A549 treated with CORT108297 at 1 μM for 4 hours (cell line): ENCODE results near the gene OR4F17. TPM values are rescaled to one million over a fixed set of nuclear protein-coding genes. Genes with fewer than 3 reads are reported as not detected.

Source experiments
- total RNA-seq: library from RNA; stranded (reverse); fragments of 200-300 nt; extraction: Qiagen RNA extraction; gene quantifications from 5 replicates; pipeline ENCODE4 v1.2.3, GENCODE V29; 2022

Gene OR4F17, protein sequence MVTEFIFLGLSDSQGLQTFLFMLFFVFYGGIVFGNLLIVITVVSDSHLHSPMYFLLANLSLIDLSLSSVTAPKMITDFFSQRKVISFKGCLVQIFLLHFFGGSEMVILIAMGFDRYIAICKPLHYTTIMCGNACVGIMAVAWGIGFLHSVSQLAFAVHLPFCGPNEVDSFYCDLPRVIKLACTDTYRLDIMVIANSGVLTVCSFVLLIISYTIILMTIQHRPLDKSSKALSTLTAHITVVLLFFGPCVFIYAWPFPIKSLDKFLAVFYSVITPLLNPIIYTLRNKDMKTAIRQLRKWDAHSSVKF
- not detected in 5 replicates for total RNA-seq

GRCh38 chr19:106804-107203, at the start of gene OR4F17:
Gene OR4F17, plus strand, starts transcription at chr19:107104. Its CDS starts 3,575 bp downstream, at chr19:110679.

Other genes starting within 250 kb of the OR4F17 start
- 78.6 to 117 TPM (median 112 TPM) in 5 replicates for gene PLPP2, start 184.3 kb downstream of the OR4F17 start, total RNA-seq
- 14.9 to 22.8 TPM (median 21.9 TPM) in 5 replicates for gene MIER2, start 237.7 kb downstream of the OR4F17 start, total RNA-seq